K562 (cell line): ENCODE results near the gene SPATA45. TPM values are rescaled to one million over a fixed set of nuclear protein-coding genes. Genes with fewer than 3 reads are reported as not detected.

ENCODE experiments used
- CBFB ChIP-seq: sonication (generic); formaldehyde crosslinking; IDR thresholded peaks from 2 replicates; pipeline ENCODE4 v1.4.0; 2020; ENCODE audit warnings: mild to moderate bottlenecking, missing genetic modification reagents
- DNMT1 ChIP-seq: fragments of 450-650 bp; IDR thresholded peaks from 2 replicates; pipeline ENCODE4 v1.6.1; 2016; ENCODE audit warnings: antibody characterized with exemption, mild to moderate bottlenecking
- GATA2 ChIP-seq: sonication (generic); formaldehyde crosslinking; IDR thresholded peaks from 2 replicates; pipeline ENCODE4 v1.4.0; 2020; ENCODE audit warnings: mild to moderate bottlenecking, missing genetic modification reagents
- HDGF ChIP-seq: fragments of 450-650 bp; IDR thresholded peaks from 2 replicates; pipeline ENCODE4 v1.6.1; 2016
- KAT8 ChIP-seq: fragments of 450-650 bp; IDR thresholded peaks from 2 replicates; pipeline ENCODE4 v1.6.1; 2016; ENCODE audit warnings: low read depth, mild to moderate bottlenecking
- MGA ChIP-seq: fragments of 450-650 bp; IDR thresholded peaks from 2 replicates; pipeline ENCODE4 v1.6.1; 2016; ENCODE audit warnings: mild to moderate bottlenecking, moderate library complexity
- NKRF ChIP-seq: fragments of 450-650 bp; IDR thresholded peaks from 2 replicates; pipeline ENCODE4 v1.6.1; 2016; ENCODE audit warnings: borderline replicate concordance
- RCOR1 ChIP-seq, 2 experiments: IDR thresholded peaks; 2 replicates each; pipeline ENCODE4 v1.6.1; 2012; ENCODE audit warnings: low read depth in 2 of 2, low read length in 2 of 2, borderline replicate concordance in 1 of 2, improper control_type of control experiment in 1 of 2
- polyA plus RNA-seq, 8 experiments: library from polyadenylated mRNA; depleted of rRNA in 4 of 8; stranded (reverse) in 5 of 8; unstranded in 3 of 8; fragments of >200 nt; fragmentation: Nextera tagmentation in 2 of 8; fragmentation: Illumina TruSeq in 1 of 8; extraction: Ambion mirVana in 2 of 8; extraction: Trizol in 1 of 8; gene quantifications; 2 replicates each; pipeline versions ENCODE4 v1.2.1 to v1.2.3, GENCODE V29; 2011 to 2014; ENCODE audit warnings: inconsistent platforms in 1 of 8, missing spikeins in 1 of 8
- total RNA-seq, 7 experiments: library from RNA; depleted of rRNA in 6 of 7; stranded (reverse); fragments of >200 nt in 6 of 7; fragmentation: Illumina TruSeq in 2 of 7; extraction: Trizol in 2 of 7; gene quantifications; 2 replicates each; pipeline versions ENCODE4 v1.2.1 to v1.2.3, GENCODE V29; 2011 to 2021; ENCODE audit warnings: low replicate concordance in 1 of 7
- TF ChIP-seq, protein P1 (sequence below): sonication (generic); formaldehyde crosslinking; IDR thresholded peaks from 2 replicates; pipeline ENCODE4 v1.8.1; 2022; ENCODE audit warnings: missing genetic modification reagents
- TF ChIP-seq, protein P2 (sequence below): fragments of 250-450 bp; sonication (Bioruptor Pico); IDR thresholded peaks from 2 replicates; pipeline ENCODE4 v1.8.0; 2021; ENCODE audit warnings: moderate library complexity, mild to moderate bottlenecking, inconsistent platforms

SPATA45 gene
- total and polyA plus RNA-seq, 9 of the 15 experiments (the other 6 are each of a cell fraction or from before 2014, with no cell fraction given), result 0.18 TPM; not detected in 8

DNA sequence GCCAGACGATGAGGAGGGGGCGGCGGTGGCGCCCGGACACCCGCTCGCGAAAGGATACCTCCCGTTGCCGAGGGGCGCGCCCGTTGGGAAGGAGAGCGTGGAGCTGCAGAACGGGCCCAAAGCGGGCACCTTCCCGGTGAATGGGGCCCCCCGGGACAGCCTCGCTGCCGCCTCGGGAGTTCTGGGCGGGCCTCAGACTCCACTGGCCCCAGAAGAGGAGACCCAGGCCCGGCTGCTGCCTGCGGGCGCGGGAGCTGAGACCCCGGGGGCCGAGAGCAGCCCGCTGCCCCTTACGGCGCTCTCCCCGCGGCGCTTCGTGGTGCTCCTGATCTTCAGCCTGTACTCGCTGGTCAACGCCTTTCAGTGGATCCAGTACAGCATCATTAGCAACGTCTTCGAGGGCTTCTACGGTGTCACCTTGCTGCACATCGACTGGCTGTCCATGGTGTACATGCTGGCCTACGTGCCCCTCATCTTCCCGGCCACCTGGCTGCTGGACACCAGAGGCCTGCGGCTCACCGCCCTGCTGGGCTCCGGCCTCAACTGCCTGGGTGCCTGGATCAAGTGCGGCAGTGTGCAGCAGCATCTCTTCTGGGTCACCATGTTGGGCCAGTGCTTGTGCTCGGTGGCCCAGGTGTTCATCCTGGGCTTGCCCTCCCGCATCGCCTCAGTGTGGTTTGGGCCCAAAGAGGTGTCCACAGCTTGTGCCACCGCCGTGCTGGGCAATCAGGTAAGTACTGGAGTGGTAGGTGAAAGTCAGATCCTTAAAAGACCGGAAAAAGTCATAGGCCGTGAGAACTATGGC is 11.2 kb upstream of the SPATA45 start (continued):
- TF ChIP-seq MGA (peak; percentile 65), RCOR1 (IDR thresholded peaks at IDR 0.05; ENCODE audit: borderline replicate concordance in 1 of 2, low read depth in 2 of 2, low read length in 2 of 2) (peak in 1 of 2 experiments; percentile 39; a peak in 2 of 4 replicates), NKRF (no peak), DNMT1 (no peak), CBFB (CRISPR knock-in tag) (peak; percentile 77; the same call in 1 of the 2 replicates), HDGF (peak; percentile 73; the same call in 1 of the 2 replicates), KAT8 (no peak), GATA2 (CRISPR knock-in tag) (peak; percentile 12; the same call in 1 of the 2 replicates)
- TF ChIP-seq, protein P1, sequence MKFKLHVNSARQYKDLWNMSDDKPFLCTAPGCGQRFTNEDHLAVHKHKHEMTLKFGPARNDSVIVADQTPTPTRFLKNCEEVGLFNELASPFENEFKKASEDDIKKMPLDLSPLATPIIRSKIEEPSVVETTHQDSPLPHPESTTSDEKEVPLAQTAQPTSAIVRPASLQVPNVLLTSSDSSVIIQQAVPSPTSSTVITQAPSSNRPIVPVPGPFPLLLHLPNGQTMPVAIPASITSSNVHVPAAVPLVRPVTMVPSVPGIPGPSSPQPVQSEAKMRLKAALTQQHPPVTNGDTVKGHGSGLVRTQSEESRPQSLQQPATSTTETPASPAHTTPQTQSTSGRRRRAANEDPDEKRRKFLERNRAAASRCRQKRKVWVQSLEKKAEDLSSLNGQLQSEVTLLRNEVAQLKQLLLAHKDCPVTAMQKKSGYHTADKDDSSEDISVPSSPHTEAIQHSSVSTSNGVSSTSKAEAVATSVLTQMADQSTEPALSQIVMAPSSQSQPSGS, result no peak
- TF ChIP-seq, protein P2, sequence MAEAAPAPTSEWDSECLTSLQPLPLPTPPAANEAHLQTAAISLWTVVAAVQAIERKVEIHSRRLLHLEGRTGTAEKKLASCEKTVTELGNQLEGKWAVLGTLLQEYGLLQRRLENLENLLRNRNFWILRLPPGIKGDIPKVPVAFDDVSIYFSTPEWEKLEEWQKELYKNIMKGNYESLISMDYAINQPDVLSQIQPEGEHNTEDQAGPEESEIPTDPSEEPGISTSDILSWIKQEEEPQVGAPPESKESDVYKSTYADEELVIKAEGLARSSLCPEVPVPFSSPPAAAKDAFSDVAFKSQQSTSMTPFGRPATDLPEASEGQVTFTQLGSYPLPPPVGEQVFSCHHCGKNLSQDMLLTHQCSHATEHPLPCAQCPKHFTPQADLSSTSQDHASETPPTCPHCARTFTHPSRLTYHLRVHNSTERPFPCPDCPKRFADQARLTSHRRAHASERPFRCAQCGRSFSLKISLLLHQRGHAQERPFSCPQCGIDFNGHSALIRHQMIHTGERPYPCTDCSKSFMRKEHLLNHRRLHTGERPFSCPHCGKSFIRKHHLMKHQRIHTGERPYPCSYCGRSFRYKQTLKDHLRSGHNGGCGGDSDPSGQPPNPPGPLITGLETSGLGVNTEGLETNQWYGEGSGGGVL (CRISPR knock-in tag), result no peak
